A549 (cell line): ENCODE results near the gene TMPRSS9.
"Not testable (repeated sequence)": the region's sequence is repeated elsewhere in the genome, so short reads cannot be mapped to it uniquely, and the experiment has no call there.

ENCODE experiments used
- CBX8 ChIP-seq: fragments of 200-600 bp; sonication (generic); IDR thresholded peaks from 2 replicates; pipeline ENCODE4 v1.6.1; 2016
- CEBPB ChIP-seq, 2 experiments: fragments of >200 bp in 1 of 2; sonication (Bioruptor Twin) in 1 of 2; formaldehyde crosslinking in 1 of 2; IDR thresholded peaks; 2 replicates each; pipeline ENCODE4 v1.6.1; 2012 to 2016
- HDAC2 ChIP-seq: fragments of 200-600 bp; sonication (generic); IDR thresholded peaks from 2 replicates; pipeline ENCODE4 v1.6.1; 2016
- HOXA7 ChIP-seq: fragments of 250-450 bp; sonication (Bioruptor Pico); IDR thresholded peaks from 2 replicates; pipeline ENCODE4 v1.5.0; 2020; ENCODE audit warnings: mild to moderate bottlenecking, moderate library complexity
- MAFK ChIP-seq: fragments of 450-650 bp; IDR thresholded peaks from 2 replicates; pipeline ENCODE4 v1.6.1; 2014; ENCODE audit not compliant: partially characterized antibody
- POLR2A ChIP-seq: IDR thresholded peaks from 2 replicates; pipeline ENCODE4 v1.6.1; 2012; ENCODE audit warnings: mild to moderate bottlenecking, low read length
- RAD21 ChIP-seq, 2 experiments: fragments of >200 bp in 1 of 2; sonication (Bioruptor Twin) in 1 of 2; formaldehyde crosslinking in 1 of 2; IDR thresholded peaks in 1 of 2; conservative IDR thresholded peaks in 1 of 2; 2 replicates in 1 of 2; 3 replicates in 1 of 2; pipeline ENCODE4 v1.6.1; 2012 to 2018; ENCODE audit warnings: inconsistent platforms in 1 of 2
- RNF2 ChIP-seq: fragments of 200-600 bp; sonication (generic); IDR thresholded peaks from 2 replicates; pipeline ENCODE4 v1.6.1; 2016; ENCODE audit warnings: low read depth, mild to moderate bottlenecking, antibody characterized with exemption, moderate library complexity, borderline replicate concordance
- TF ChIP-seq, protein P1 (sequence below): fragments of >200 bp; sonication (Bioruptor Twin); formaldehyde crosslinking; IDR thresholded peaks from 3 replicates; pipeline ENCODE4 v1.5.1; 2016
- TF ChIP-seq, protein P2 (sequence below): fragments of 200-600 bp; sonication (generic); IDR thresholded peaks from 2 replicates; pipeline ENCODE4 v1.6.1; 2016; ENCODE audit warnings: antibody characterized with exemption, mild to moderate bottlenecking, moderate library complexity

GRCh38 chr19:2417436-2417835 lies 57.4 kb downstream of the TMPRSS9 start:
- TF ChIP-seq POLR2A; MAFK; HDAC2; CBX8; RNF2; CEBPB (IDR thresholded peaks at IDR 0.05); RAD21 (conservative IDR thresholded peaks at IDR 0.05 in 1 of 2, IDR thresholded peaks at IDR 0.05 in 1 of 2); HOXA7 (CRISPR knock-in tag): not testable (repeated sequence)
- TF ChIP-seq, protein P1, sequence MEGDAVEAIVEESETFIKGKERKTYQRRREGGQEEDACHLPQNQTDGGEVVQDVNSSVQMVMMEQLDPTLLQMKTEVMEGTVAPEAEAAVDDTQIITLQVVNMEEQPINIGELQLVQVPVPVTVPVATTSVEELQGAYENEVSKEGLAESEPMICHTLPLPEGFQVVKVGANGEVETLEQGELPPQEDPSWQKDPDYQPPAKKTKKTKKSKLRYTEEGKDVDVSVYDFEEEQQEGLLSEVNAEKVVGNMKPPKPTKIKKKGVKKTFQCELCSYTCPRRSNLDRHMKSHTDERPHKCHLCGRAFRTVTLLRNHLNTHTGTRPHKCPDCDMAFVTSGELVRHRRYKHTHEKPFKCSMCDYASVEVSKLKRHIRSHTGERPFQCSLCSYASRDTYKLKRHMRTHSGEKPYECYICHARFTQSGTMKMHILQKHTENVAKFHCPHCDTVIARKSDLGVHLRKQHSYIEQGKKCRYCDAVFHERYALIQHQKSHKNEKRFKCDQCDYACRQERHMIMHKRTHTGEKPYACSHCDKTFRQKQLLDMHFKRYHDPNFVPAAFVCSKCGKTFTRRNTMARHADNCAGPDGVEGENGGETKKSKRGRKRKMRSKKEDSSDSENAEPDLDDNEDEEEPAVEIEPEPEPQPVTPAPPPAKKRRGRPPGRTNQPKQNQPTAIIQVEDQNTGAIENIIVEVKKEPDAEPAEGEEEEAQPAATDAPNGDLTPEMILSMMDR: not testable (repeated sequence)
- TF ChIP-seq, protein P2, sequence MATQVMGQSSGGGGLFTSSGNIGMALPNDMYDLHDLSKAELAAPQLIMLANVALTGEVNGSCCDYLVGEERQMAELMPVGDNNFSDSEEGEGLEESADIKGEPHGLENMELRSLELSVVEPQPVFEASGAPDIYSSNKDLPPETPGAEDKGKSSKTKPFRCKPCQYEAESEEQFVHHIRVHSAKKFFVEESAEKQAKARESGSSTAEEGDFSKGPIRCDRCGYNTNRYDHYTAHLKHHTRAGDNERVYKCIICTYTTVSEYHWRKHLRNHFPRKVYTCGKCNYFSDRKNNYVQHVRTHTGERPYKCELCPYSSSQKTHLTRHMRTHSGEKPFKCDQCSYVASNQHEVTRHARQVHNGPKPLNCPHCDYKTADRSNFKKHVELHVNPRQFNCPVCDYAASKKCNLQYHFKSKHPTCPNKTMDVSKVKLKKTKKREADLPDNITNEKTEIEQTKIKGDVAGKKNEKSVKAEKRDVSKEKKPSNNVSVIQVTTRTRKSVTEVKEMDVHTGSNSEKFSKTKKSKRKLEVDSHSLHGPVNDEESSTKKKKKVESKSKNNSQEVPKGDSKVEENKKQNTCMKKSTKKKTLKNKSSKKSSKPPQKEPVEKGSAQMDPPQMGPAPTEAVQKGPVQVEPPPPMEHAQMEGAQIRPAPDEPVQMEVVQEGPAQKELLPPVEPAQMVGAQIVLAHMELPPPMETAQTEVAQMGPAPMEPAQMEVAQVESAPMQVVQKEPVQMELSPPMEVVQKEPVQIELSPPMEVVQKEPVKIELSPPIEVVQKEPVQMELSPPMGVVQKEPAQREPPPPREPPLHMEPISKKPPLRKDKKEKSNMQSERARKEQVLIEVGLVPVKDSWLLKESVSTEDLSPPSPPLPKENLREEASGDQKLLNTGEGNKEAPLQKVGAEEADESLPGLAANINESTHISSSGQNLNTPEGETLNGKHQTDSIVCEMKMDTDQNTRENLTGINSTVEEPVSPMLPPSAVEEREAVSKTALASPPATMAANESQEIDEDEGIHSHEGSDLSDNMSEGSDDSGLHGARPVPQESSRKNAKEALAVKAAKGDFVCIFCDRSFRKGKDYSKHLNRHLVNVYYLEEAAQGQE: not testable (repeated sequence)
